ENCODE results near the gene POM121L2. TPM values are rescaled to one million over a fixed set of nuclear protein-coding genes. Genes with fewer than 3 reads are reported as not detected.

The POM121L2 gene
- total and polyA plus RNA-seq, 9 of the 15 experiments (the other 6 are each of a cell fraction or from before 2014, with no cell fraction given), result 0.23 to 0.45 TPM; not detected in 7

DNA sequence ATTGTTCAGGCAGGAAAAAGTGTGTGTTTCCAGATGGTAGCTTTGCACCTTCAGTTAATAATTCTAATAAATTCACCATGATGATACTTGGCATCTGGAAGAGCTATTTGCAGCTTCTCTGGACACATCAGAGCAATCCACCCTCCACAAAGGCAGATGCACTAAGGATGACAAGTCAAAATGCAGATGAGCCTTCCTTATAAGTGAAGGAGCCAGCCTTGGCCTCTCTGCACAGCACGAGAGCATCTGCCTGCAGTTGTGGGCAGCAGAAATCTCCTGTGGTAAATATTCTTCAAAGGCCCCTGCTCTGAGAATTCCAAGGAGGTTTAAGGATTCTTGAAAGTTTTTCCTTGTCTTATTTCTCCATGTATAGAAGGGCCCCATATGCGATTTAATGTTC lies 6.9 kb upstream of the POM121L2 start (continued):
- TF ChIP-seq TEAD4 (IDR thresholded peaks at IDR 0.05; ENCODE audit: low read length) (peak; percentile 34; the same call in 1 of the 2 replicates), TEAD4 (CRISPR knock-in tag; IDR thresholded peaks at IDR 0.05; ENCODE audit: borderline replicate concordance) (no peak), ZNF384 (IDR thresholded peaks at IDR 0.05; ENCODE audit: low read depth, low read length) (no peak), CTBP1 (IDR thresholded peaks at IDR 0.05; ENCODE audit: borderline replicate concordance) (peak; percentile 28; the same call in 1 of the 2 replicates), ZNF134 (CRISPR knock-in tag; conservative IDR thresholded peaks at IDR 0.05) (no peak), C11orf30 (IDR thresholded peaks at IDR 0.05; ENCODE audit: low read depth) (0 out of 2 replicates have a peak, but pooled peaks have one; percentile 24), POLR2A (conservative IDR thresholded peaks at IDR 0.05) (0 out of 2 replicates have a peak, but pooled peaks have one; percentile 26), POLR2G (IDR thresholded peaks at IDR 0.05; ENCODE audit: low read depth, low read length) (no peak), POLR2AphosphoS5 (IDR thresholded peaks at IDR 0.05; ENCODE audit: control insufficient read depth, insufficient read depth, low read depth, low read length) (peak; percentile 53; the same call in 1 of the 2 replicates), TBP (optimal IDR thresholded peaks at IDR 0.05; ENCODE audit: low read depth, low read length) (peak; percentile 74), GATAD2B (IDR thresholded peaks at IDR 0.05; ENCODE audit: borderline replicate concordance) (0 out of 2 replicates have a peak, but pooled peaks have one; percentile 23), MTA3 (IDR thresholded peaks at IDR 0.05; ENCODE audit: borderline replicate concordance) (no peak)
- TF ChIP-seq, protein P1, sequence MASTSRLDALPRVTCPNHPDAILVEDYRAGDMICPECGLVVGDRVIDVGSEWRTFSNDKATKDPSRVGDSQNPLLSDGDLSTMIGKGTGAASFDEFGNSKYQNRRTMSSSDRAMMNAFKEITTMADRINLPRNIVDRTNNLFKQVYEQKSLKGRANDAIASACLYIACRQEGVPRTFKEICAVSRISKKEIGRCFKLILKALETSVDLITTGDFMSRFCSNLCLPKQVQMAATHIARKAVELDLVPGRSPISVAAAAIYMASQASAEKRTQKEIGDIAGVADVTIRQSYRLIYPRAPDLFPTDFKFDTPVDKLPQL (IDR thresholded peaks at IDR 0.05; ENCODE audit: extremely low read depth, insufficient read length), result peak; percentile 60
- TF ChIP-seq, protein P2, sequence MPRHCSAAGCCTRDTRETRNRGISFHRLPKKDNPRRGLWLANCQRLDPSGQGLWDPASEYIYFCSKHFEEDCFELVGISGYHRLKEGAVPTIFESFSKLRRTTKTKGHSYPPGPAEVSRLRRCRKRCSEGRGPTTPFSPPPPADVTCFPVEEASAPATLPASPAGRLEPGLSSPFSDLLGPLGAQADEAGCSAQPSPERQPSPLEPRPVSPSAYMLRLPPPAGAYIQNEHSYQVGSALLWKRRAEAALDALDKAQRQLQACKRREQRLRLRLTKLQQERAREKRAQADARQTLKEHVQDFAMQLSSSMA (CRISPR knock-in tag; IDR thresholded peaks at IDR 0.05), result no peak
